Activated CD8-positive, alpha-beta memory T cell treated with anti-CD3 and anti-CD28 coated beads for 36 hours (primary cell): ENCODE results near the gene ATAD2B. TPM values are rescaled to one million over a fixed set of nuclear protein-coding genes. Genes with fewer than 3 reads are reported as not detected.

Experiments
- CTCF ChIA-PET: fragments of 350-600 bp; sonication (Branson Sonifier 250); formaldehyde crosslinking; loops from one replicate; lab custom pipeline; 2021; ENCODE audit warnings: antibody characterized with exemption; lab: Charles Lee
- POLR2A ChIA-PET: fragments of 350-600 bp; sonication (Branson Sonifier 250); formaldehyde crosslinking; loops from one replicate; lab custom pipeline; 2021; ENCODE audit warnings: antibody characterized with exemption; lab: Charles Lee
- total RNA-seq, 2 experiments: library from RNA; stranded (reverse); gene quantifications; one replicate each; pipeline ENCODE4 v1.2.3, GENCODE V29; 2021

Gene ATAD2B
- total RNA-seq, 2 experiments from 2014 or later: 11.0 to 13.1 TPM

DNA sequence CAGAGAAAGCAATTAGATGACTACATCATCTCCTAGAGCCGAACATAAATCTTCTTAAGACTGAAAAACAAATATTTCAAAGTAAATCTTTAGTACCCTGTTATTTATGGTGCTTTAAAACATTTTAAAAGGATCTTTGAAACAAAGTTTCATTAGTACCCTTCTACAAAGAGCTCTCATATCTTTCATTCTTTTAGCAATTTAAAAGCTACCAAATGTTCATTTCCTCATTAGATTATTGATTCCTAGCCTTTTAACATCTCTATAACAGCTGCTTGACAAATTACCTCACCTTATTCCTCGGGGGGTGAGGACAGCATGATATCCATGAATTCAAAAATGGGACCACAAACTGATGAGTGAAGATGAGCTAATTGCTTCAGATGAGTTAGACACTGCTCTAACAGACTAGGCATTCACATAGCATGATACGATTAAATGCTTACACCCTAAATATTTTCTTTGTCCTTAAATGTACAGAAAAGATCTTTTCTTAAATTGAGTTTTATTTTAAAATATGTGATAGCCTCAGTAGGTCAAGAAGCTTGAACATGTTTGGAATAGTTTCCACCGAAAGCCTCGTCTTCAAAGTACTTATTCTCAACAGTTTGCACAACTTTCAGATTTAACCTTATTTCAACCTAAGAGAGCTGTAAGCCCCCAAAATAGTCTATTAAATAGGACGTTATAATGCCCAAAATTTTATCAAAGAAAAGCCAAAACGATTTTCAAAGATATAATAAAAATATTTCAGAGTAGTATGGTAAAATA, 2.1 kb downstream of the ATAD2B start:
- ChIA-PET POLR2A (interaction anchor here (0.6 to 1.0 kb wide), 3 partner anchors 16 to 151 kb away, joined by 3 to 5 read pairs (median 5); partner anchors contain the start of gene SF3B6), CTCF (interaction anchor here (1.2 kb wide), 2 partner anchors 14 to 160 kb away, joined by 4 to 6 read pairs; partner anchors contain the start of gene TP53I3)

DNA sequence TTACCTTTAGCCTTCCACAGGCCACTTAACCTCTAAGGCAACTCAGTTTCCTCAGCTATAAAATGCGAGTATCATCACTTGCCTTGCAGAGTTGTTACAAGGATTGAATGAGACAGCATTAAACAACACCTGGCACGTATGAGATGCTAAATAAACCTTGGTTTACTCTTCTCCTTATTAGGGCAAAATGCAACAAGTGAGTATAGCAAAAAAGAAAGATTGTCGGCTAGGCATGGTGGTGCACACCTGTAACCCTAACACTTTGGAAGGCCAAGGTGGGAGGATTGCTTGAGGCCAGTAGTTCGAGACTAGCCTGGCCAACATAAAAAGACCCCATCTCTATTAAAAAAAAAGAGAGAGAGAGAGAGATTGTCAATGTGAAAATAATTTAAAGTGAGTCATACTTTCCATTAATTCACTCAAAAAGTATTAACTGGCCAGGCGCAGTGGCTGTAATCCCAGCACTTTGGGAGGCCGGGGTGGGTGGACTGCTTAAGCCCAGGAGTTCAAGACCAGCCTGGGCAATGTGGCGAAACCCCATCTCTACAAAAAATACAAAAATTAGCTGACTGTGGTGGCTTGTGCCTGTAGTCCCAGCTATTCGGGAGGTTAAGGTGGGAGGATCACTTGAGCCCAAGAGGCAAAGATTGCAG, 8.0 kb downstream of the ATAD2B start:
- POLR2A ChIA-PET: no interaction called here
- CTCF ChIA-PET: no interaction called here

DNA sequence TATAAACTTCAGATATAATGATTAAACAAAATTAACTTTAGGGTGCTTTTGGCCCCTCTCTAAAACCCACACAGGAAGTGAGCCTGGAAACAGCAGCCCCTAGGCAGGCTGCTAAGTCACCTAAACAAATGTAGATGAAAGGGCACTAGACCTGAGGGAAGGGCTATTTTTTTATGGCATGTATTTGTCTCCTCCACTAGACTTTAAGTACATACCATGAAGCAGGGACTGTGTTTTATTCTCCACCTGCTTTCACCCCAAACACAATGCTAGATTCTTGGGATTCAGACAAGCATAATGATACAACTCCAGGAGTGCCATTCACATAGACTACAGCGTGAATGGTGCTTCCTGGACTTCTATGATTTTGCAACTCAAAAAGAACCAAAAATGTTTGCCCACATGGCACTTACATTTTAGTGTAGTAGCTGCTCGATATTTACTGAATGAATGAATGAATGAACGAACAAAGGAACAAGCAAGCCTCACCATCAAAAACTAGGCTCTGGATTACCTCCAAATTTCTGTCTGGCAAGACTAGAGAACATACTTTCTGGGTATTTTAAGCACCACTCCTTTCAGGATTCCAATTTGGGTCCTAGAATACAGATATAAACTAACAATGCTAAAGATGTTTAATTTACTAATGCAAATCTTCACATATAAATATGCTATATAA, 10.1 kb downstream of the ATAD2B start:
- CTCF ChIA-PET: no interaction called here
- POLR2A ChIA-PET: no interaction called here

DNA sequence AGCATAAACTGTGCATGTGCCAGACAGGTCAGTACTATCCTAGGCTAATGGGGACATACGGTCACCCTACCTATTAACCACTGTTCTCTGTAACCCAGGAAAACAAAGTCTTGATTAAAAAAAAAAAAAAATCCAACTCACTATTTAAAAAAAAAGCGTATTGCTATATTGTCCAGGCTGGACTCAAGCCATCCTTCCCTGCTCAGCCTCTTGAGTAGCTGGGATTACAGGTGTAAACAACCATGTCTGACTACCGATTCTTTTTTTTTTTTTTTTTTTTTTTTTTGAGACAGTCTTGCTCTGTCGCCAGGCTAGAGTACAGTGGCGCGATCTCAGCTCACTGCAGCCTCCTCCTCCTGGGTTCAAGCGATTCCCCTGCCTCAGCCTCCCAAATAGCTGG, 11.6 kb downstream of the ATAD2B start:
- CTCF ChIA-PET: interaction anchor here (1.4 kb wide), 1 partner anchor 12 kb away, joined by 3 read pairs; the partner anchor contains the start of gene ATAD2B

DNA sequence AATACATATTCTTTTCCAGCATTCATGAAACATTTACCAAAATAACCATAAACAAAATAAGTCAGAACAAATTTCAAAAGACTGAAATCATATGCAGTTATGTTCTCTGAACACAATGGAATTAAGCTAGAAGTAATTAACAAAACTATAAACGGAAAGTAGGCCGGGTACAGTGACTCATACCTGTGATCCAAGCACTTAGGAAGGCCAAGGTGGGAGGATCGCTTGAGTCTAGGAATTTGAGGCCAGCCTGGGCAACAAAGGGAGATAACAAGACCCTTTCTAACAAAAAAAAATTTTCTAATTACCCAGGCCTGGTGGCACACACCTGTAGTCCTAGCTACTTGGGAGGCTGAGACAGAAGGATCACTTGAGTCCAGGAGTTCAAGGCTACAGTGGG, 14.9 kb downstream of the ATAD2B start:
- POLR2A ChIA-PET: no interaction called here
- CTCF ChIA-PET: interaction anchor here (0.7 to 1.2 kb wide), 3 partner anchors 45 to 70 kb away, joined by 3 read pairs; no protein-coding TSS in a partner anchor

More for the DNA sequence above, 11.6 kb downstream of the ATAD2B start:
- POLR2A ChIA-PET: interaction anchor here (0.6 kb wide), 1 partner anchor 40 kb away, joined by 3 read pairs; no protein-coding TSS in a partner anchor

DNA sequence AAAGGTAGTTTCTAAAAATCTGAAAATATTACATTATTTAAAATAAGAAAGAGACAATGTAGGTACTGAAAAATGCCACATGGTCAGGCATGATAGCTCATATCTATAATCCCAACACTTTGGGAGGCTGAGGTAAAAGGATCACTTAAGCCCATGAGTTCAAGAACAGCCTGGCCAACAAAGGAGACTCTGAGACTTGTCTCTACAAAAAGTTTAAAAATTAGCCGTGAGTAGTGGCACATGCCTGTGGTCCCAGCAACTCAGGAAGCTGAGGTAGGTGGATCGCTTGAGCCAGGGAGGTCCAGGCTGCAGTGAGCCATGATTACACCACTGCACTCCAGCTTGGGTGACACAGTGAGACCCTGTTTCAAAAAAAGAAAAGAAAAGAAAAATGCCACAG, 21.8 kb downstream of the ATAD2B start:
- CTCF ChIA-PET: no interaction called here
- POLR2A ChIA-PET: no interaction called here

DNA sequence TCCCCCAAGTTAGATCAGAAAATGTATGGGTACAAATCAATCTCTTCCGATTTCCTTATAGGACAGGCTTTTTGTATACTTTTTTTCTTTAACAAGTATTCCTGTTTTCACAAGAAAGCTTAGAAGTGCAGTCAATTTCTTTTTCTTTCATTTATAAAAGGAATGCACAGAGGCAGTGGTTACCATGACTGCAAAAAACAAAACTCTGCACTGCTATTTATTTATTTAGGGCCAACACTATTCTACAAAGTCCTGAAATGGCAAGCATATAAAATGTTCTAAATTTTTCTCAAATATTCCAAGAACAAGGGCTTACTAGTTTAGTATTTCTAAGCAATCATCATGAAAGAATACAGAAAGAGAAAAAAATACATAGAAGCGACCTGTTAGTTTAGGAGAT, 22.2 kb downstream of the ATAD2B start:
- CTCF ChIA-PET: no interaction called here

DNA sequence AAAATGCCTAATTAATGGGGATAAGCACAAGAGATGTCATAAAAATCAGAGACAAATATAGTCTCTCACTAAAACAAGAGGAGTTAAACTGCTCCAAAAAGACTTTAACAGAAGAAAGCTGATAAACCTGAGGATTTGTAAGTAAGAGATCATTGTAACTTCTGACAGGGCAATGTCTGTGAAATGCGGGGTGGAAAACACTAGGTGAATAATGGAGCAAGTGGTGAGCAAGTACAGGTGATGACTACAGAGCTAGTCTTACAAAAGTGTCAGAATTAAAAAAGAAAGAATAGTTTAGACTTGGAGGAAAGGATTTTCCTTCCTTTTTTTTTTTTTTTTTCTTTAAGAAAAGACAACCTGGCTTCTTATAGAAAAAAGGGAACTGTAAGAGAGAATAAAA, 22.7 kb downstream of the ATAD2B start:
- CTCF ChIA-PET: no interaction called here
- POLR2A ChIA-PET: no interaction called here

More for the DNA sequence above, 22.2 kb downstream of the ATAD2B start:
- POLR2A ChIA-PET: no interaction called here

DNA sequence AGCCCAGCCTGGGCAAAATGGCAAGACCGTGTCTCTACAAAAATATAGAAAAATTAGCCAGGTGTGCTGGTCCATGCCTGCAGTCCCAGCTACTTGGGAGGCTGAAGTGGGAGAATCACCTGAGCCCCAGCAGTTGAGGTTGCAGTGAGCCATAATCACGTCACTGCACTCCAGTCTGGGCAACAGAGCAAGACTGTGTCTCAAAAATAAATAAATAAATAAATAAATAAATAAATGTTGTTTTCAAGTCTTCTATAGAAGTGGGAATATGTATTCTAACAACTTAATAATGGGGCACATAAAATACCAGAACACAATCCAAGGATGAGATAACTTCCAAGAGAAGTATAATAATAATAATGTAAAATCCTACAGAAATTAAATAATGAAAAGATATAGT, 23.9 kb downstream of the ATAD2B start:
- ChIA-PET CTCF (no interaction called here), POLR2A (no interaction called here)

DNA sequence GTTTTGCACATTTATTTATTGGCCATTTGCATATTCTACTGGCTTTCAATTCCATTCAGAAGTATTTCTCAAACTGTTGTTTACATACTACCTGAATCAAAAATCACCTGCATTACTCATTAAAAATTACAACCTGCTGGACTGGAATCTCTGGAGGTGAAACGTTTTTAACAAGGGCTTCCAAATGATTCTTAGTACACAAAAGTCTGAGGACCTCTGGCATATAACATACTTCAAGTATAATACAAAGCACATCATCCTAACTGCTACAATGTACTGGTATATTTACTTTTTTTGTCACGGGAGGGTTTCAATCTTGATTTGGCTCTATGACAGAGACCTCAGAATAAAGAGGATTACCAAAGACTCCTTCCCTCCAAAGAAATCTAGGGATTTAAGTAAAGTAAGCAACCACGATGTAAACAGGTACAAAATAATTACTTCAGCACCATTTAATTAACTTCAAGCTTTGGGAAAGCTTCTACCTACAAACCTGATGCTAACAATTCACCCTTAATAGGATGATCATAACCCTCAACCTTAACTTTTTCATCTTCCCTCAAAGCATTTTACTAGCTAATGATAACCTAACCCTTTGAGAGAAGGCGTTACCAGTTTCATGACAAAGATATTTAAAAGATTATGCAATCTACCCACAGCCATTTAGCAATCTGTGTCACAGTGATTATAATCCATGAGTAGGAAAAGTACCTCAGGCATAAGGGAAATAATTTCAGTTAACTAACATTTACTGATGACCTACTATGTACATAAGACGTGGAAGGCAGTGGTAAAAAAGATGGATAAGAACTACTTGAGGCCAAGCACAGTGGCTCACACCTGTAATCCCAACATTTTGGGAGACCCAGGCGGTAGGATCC, 24.7 kb downstream of the ATAD2B start:
- ChIA-PET CTCF (no interaction called here), POLR2A (no interaction called here)

DNA sequence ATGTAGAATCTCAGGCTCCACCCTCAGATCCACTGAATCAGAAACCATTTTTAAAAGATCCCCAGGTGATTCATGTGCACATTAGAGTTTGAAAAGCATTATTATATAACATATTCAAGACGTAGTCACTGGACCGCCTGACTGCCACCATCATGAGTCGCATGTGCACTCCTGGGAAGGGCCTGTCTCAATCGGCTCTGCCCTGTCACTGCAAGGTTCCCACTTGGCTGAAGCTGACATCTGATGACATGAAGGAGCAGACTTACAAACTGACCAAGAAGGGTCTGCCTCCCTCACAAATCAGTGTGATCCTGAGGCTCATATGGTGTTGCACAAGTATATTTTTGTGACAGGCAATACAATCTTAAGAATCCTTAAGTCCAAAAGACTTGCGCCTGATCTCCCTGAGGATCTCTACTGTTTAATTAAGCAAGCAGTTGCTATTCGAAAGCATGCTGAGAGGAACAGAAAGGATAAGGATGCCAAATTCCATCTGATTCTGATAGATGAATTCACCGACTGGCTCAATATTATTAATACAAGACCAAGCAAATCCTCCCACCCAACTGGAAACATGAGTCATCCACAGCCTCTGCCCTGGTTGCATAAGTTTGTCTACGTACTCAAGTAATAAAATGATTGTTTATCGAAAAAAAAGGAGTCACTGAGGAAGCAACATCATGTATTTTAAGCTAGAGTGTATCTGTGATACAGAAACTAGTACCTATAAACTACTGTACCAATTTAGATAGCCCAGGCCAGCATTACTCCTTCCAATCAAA, 26.2 kb downstream of the ATAD2B start:
- ChIA-PET CTCF (no interaction called here), POLR2A (no interaction called here)

DNA sequence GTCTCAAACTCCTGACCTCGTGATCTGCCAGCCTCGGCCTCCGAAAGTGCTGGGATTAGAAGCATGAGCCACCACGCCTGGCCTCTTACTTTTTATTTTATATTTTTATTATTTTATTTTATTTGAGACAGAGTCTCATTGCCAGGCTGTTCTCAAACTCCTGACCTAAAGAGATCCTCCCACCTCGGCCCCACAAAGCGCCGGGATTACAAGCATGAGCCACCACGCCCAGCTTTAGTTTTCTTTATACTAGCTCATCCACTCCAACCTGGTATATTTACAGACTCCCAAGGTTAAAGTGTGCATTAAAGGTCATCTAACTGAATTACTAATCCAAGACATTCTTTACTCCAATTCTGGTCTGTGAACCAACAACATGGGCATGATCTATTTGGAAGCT, 26.8 kb downstream of the ATAD2B start:
- POLR2A ChIA-PET: interaction anchor here (0.6 kb wide), 1 partner anchor 184 kb away, joined by 3 read pairs; no protein-coding TSS in a partner anchor
- CTCF ChIA-PET: no interaction called here

DNA sequence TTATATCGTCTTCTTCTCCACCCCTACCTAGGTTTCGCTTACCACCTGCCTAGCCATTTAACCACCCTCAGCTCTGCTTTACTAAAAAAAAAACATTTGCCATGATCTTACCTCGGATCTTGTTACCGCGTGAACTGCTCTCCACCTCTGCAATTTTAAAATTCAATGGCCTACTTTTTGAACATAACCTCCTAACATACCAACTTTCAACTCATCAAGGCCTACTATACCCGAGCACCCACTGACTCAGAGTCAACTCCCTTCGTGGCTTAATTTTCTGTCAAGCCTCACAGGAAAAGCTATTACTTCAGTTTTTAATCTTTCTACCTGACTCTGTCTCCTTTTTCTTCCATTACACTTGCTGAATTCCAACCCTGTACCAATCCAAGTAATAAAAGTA, 55.7 kb downstream of the ATAD2B start:
- CTCF ChIA-PET: interaction anchor here (1.7 to 2.4 kb wide), 2 partner anchors 46 to 56 kb away, joined by 5 to 6 read pairs; partner anchors contain the start of gene ATAD2B
- POLR2A ChIA-PET: no interaction called here

DNA sequence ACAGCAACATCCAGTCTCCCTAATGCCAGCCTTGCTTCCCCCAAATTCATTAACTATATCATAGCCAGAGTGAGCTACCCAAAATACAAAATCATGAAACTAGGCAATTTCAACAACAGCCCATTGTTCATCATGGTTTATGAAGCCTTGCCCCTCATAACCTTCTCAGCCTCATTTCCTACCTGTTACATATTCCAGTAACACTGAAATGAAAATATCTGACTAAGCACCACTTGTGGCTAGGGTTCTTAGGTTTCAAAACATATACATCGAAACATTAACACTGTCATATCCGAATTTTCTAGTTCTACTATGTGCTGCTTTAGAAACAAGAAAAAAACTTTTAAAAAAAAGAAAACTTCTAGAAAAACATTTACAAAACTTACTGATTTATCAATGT, 59.5 kb downstream of the ATAD2B start:
- CTCF ChIA-PET: interaction anchor here (1.3 kb wide), 1 partner anchor 44 kb away, joined by 3 read pairs; no protein-coding TSS in a partner anchor
- POLR2A ChIA-PET: no interaction called here

DNA sequence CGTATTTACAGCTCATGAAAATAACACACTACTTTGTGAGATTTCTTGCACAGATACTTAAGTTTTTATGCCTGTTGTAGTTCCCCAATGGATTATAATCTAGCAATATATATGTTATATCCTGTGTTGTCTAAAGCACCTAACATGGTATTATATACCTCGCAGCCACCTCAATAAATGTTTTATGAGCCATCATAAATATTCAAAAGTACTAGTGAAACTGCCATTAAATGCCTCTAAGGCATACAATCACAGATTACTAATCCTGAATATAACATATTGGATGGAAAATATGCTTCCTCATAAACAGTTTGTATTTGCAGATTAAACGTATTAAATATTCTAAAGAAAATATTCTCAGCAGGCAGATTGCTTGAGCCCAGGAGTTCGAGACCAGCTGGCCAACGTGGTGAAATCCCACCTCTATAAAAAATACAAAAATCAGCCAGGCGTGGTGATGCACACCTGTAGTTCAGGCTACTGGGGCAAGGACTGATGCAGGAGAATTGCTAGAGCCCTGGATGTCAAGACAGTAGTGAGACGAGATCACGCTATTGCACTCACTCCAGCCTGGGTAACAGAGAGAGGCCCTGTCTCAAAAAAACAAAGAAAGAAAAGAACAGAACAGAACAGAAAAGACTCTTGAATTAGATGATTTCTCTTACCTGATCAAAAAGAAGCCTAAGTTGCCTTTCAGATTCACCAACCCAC, 64.1 kb downstream of the ATAD2B start:
- POLR2A ChIA-PET: no interaction called here
- CTCF ChIA-PET: no interaction called here

DNA sequence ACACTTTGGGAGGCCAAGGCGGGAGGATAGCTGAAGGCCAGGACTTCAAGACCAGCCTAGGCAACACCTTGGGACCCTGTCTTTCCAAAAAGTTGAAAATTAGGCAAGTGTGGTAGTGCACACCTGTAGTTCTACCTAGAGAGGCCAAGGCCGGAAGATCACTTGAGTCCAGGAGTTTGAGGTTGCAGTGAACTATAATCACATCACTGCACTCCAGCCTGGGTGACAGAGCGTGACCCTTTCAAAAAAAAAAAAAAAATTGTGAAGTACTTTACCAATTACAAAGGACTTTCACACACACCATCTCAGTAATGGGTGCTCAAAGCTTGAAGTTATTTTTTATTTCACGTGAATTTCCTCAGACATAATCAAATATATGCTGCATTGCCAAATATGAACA, 65.0 kb downstream of the ATAD2B start:
- CTCF ChIA-PET: no interaction called here
- POLR2A ChIA-PET: no interaction called here

DNA sequence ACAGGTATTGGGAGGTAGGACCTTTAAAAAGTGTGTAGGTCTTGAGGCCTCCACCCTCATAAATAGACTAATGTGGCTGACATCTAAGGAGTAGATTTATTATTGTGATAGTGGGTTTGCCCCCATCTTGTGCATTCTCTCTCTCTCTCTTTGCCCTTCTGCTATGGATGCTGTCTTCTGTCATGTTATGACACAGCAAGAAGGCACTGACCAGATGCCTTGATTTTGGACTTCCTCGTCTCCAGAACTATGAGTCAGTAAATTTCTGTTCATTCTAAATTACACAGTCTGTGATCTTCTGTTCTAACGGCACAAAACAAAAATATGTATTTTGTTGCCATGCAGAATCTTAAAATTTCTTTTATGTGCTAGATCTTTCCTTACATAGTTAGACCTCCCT, 66.9 kb downstream of the ATAD2B start:
- POLR2A ChIA-PET: no interaction called here
- CTCF ChIA-PET: no interaction called here
